Measurements from ENCODE around the gene RUSC1. TPM values are rescaled to one million over a fixed set of nuclear protein-coding genes. Genes with fewer than 3 reads are reported as not detected.

Gene RUSC1
- total RNA-seq, 1 donor from 2014 or later: 18.0 TPM

DNA sequence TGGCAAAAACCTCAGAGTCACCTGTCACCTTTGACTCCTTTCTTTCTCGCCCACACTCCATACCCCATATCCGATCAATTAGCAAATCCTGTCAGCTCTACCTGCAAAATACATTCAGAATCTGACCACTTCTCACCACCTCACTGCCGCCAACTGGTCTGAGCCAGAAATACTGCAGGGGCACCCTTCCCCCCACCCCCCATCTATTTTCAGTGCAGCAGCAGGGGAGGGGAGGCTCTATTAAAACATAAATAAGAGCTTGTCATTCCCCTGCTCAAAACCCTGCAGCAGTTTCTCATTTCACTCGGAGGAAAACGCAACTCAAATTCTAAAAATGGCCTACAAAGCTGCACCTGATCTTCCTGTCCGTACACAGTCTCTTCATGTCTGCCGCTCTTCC lies 23.3 kb upstream of the RUSC1 start:
- intact Hi-C loops (cut with micrococcal nuclease): no loop called here
- H3K27ac ChIP-seq (replicated peaks): no peak overlapping the region
- H3K27me3 ChIP-seq (ENCODE audit: low read depth): peaks cover 54% of the 10 kb centered on the region
- DNase-seq: no peak
- H3K36me3 ChIP-seq: no peaks in the 10 kb centered on the region
- TF ChIP-seq, protein P1, sequence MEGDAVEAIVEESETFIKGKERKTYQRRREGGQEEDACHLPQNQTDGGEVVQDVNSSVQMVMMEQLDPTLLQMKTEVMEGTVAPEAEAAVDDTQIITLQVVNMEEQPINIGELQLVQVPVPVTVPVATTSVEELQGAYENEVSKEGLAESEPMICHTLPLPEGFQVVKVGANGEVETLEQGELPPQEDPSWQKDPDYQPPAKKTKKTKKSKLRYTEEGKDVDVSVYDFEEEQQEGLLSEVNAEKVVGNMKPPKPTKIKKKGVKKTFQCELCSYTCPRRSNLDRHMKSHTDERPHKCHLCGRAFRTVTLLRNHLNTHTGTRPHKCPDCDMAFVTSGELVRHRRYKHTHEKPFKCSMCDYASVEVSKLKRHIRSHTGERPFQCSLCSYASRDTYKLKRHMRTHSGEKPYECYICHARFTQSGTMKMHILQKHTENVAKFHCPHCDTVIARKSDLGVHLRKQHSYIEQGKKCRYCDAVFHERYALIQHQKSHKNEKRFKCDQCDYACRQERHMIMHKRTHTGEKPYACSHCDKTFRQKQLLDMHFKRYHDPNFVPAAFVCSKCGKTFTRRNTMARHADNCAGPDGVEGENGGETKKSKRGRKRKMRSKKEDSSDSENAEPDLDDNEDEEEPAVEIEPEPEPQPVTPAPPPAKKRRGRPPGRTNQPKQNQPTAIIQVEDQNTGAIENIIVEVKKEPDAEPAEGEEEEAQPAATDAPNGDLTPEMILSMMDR (IDR thresholded peaks at IDR 0.05; ENCODE audit: borderline replicate concordance): no peak
- peaks cover 14% of the 10 kb centered on the region for H3K4me1 ChIP-seq
- no peaks in the 10 kb centered on the region for H3K9me3 ChIP-seq (replicated peaks)
- no peak overlapping the region for H3K4me3 ChIP-seq

DNA sequence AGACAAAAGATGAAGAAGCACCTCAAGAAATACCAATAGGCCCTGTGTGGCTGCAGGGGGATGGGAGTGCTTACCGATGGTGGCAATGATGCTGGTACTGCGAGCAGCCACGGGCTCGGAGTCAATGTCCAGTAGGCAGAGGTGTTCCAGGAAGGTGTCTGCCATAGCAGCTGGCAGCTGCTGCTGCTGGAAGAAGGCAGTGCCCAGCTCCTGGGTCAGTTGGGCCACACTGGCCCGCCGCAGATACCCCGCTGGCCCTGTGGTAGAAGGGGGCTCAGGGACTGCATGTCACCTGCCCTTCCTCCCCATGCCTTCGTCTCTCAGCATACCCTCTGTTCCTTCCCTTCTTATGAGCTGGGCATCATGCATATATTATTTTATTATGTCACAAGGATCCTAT lies 20.7 kb upstream of the RUSC1 start:
- H3K9me3 ChIP-seq (replicated peaks): no peaks in the 10 kb centered on the region
- no peaks in the 10 kb centered on the region for H3K36me3 ChIP-seq
- no peak overlapping the region for H3K4me3 ChIP-seq
- TF ChIP-seq, protein P1 (IDR thresholded peaks at IDR 0.05; ENCODE audit: borderline replicate concordance): no peak
- H3K27ac ChIP-seq (replicated peaks): no peak overlapping the region
- intact Hi-C loops (cut with micrococcal nuclease): no loop called here
- H3K27me3 ChIP-seq (ENCODE audit: low read depth): peaks cover 31% of the 10 kb centered on the region
- H3K4me1 ChIP-seq: peaks cover 9% of the 10 kb centered on the region
- DNase-seq: no peak

DNA sequence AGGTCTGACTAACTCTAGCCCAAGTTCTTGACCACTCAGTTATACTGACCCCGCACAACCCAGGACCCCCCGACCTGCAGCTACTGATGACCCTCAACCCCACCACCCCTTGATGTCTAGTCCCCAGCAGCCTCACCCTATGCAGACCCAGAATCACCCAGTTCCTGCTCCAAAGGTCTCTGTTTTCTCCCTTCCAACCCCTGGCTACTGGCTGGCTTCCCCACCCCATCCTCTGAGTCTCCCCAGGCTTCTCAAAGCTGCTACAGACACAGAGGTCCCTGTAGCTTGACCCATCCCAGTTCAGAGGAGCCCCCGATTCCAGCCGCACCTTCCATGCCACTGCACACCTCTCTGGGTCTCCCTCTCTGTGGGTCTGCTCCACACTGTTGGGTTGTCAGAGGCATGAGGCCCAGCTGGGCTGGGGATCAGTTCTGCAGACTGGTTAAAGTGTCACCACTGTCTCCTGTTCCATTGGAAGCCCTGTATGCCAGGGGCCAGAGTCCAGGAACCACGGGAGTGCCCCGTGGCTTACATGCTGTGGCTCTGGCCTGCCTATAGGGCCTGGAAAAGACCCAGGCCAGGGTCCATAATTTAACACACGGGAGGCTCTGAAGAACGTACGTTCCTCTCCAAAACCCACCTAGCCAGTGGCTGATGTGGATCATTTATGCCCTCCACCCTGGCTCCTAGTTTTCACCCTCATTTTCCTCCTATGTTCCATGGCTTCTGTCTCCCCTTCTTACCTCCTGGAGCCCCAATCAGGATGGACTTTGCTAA lies 20.0 kb upstream of the RUSC1 start:
- Histone ChIP-seq H3K4me1 (peaks cover 2% of the 10 kb centered on the region), H3K27ac (replicated peaks) (no peak overlapping the region), H3K9me3 (replicated peaks) (no peaks in the 10 kb centered on the region), H3K4me3 (no peak overlapping the region), H3K36me3 (no peaks in the 10 kb centered on the region), H3K27me3 (ENCODE audit: low read depth) (peaks cover 23% of the 10 kb centered on the region)
- DNase-seq: no peak
- TF ChIP-seq, protein P1 (IDR thresholded peaks at IDR 0.05; ENCODE audit: borderline replicate concordance): no peak
- intact Hi-C loops (cut with micrococcal nuclease): no loop called here

DNA sequence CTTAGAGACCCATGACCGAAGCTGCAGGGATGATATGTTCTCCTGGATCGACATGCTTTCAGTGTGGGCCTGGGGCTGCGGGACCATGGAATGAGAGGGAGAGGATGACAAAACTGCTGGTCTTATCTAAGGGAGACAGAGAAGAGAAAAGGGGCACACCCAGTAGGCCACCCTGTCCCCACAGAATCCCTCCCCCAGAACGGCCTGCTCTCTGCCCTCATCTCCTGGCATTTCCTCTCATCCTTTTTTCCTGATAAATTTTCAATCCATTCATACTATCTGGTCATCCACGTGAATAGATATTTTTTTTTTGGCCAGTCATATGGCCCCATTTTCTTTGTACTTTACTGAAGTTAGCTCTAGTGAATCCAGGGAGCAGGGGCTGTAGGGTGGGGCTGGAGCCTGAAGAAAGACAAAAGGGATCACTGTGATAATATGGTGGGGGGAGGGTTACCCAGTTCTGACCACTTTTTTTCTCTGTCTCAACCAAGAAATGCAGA lies 19.3 kb upstream of the RUSC1 start, which contains the start of gene PKLR:
Gene PKLR (minus strand): TSS at position 97 of the 500 bp plus-strand sequence. CDS start 43 bp downstream, at position 54.
- Histone ChIP-seq H3K27me3 (ENCODE audit: low read depth) (peaks cover 17% of the 10 kb centered on the region), H3K9me3 (replicated peaks) (no peaks in the 10 kb centered on the region), H3K36me3 (no peaks in the 10 kb centered on the region), H3K27ac (replicated peaks) (no peak within 1 kb of the TSS), H3K4me1 (no peaks in the 10 kb centered on the region), H3K4me3 (no peak within 1 kb of the TSS)
- TF ChIP-seq, protein P1 (IDR thresholded peaks at IDR 0.05; ENCODE audit: borderline replicate concordance): no peak
- intact Hi-C loops (cut with micrococcal nuclease): no loop called here
- DNase-seq: no peak

DNA sequence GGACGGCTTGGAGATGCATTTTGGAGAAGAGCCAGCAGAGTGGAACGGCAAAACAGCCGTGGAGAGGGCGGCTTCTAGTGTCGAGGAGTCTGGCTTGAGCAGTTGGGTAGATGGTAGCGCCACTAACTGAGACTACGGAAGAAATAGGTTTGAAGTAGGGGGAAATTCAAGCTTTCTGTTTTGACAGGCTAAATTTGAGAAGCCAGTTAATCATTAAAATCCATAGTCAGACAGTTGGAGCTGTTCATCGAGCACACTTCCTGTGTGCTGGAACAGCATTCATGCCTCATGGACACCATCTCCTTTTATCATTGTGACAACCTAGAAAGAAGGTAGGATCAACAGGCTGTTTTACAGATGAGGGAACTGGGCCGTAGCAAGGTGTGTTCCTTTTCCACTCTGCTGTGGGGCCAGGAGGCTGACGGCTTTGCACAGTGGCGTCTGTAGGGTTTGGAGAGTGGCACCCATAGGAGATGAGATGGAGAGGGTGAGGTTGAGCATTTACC lies 16.1 kb upstream of the RUSC1 start:
- intact Hi-C loops (cut with micrococcal nuclease): no loop called here
- no peaks in the 10 kb centered on the region for H3K36me3 ChIP-seq
- TF ChIP-seq, protein P1 (IDR thresholded peaks at IDR 0.05; ENCODE audit: borderline replicate concordance): no peak
- H3K27me3 ChIP-seq (ENCODE audit: low read depth): no peaks in the 10 kb centered on the region
- no peaks in the 10 kb centered on the region for H3K9me3 ChIP-seq (replicated peaks)
- H3K4me3 ChIP-seq: no peak overlapping the region
- peaks cover 18% of the 10 kb centered on the region for H3K4me1 ChIP-seq
- H3K27ac ChIP-seq (replicated peaks): no peak overlapping the region
- DNase-seq: no peak

Data from left ventricle myocardium inferior (tissue), 1 donor.